Activated CD4-positive, CD25-positive, alpha-beta regulatory T cell treated with anti-CD3 and anti-CD28 coated beads, Interleukin-2, amount 50 U/mL, for 72 hours (primary cell): Measurements from ENCODE around the gene FBXO4.

Experiments used
- DNase-seq: peaks from one replicate; pipeline ENCODE4 v3.0.0; 2021

The FBXO4 gene

GRCh38 chr5:41985945-41986695, 61.0 kb downstream of the FBXO4 start:
- DNase-seq: no peak
